SK-N-SH (cell line): ENCODE data around the gene NAV2.

Experiments
- CTCF ChIP-seq: fragments of 200-600 bp; sonication (generic); IDR thresholded peaks from 2 replicates; pipeline ENCODE4 v1.6.1; 2017; ENCODE audit warnings: antibody characterized with exemption, mild to moderate bottlenecking, moderate library complexity
- EP300 ChIP-seq, 2 experiments: IDR thresholded peaks; 2 replicates each; pipeline versions ENCODE4 v1.4.0 to v1.6.1; 2012; ENCODE audit warnings: borderline replicate concordance in 1 of 2, low read depth in 1 of 2, low read length in 1 of 2
- EZH2phosphoT487 ChIP-seq: fragments of 200-600 bp; sonication (generic); IDR thresholded peaks from 2 replicates; pipeline ENCODE4 v1.6.1; 2017; ENCODE audit warnings: low read depth, mixed run types, mild to moderate bottlenecking, antibody characterized with exemption, moderate library complexity, borderline replicate concordance
- GABPA ChIP-seq: IDR thresholded peaks from 2 replicates; pipeline ENCODE4 v1.4.0; 2012; ENCODE audit warnings: low read depth, mild to moderate bottlenecking
- POLR2AphosphoS5 ChIP-seq: IDR thresholded peaks from 2 replicates; pipeline ENCODE4 v1.6.1; 2012; ENCODE audit warnings: low read depth, low read length
- SMC3 ChIP-seq: IDR thresholded peaks from 2 replicates; pipeline ENCODE4 v1.6.1; 2012; ENCODE audit warnings: low read depth, low read length, improper control_type of control experiment
- TAF1 ChIP-seq: IDR thresholded peaks from 2 replicates; pipeline ENCODE4 v1.6.1; 2012; ENCODE audit warnings: low read depth, mild to moderate bottlenecking, low read length, moderate library complexity, borderline replicate concordance
- TF ChIP-seq, protein P1 (sequence below): fragments of 150-350 bp; IDR thresholded peaks from 2 replicates; pipeline ENCODE4 v1.6.1; 2016; ENCODE audit warnings: mild to moderate bottlenecking, low read depth, low read length

- no peak for TF ChIP-seq CTCF
- no peak for TF ChIP-seq SMC3
- no peak for TF ChIP-seq TAF1
- no peak for TF ChIP-seq POLR2AphosphoS5
- TF ChIP-seq EZH2phosphoT487: no peak
- TF ChIP-seq, protein P1, sequence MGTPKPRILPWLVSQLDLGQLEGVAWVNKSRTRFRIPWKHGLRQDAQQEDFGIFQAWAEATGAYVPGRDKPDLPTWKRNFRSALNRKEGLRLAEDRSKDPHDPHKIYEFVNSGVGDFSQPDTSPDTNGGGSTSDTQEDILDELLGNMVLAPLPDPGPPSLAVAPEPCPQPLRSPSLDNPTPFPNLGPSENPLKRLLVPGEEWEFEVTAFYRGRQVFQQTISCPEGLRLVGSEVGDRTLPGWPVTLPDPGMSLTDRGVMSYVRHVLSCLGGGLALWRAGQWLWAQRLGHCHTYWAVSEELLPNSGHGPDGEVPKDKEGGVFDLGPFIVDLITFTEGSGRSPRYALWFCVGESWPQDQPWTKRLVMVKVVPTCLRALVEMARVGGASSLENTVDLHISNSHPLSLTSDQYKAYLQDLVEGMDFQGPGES: no peak
- no peak for TF ChIP-seq EP300 (IDR thresholded peaks at IDR 0.05; ENCODE audit: borderline replicate concordance in 1 of 2, low read depth in 1 of 2, low read length in 1 of 2)
- TF ChIP-seq GABPA: no peak
These were observed 74.0 kb downstream of the NAV2 start for GRCh38 chr11:19786644-19787043.
